Activated CD8-positive, alpha-beta T cell treated with anti-CD3 and anti-CD28 coated beads for 36 hours (primary cell): ENCODE measurements around the gene KRTAP10-3. TPM values are rescaled to one million over a fixed set of nuclear protein-coding genes. Genes with fewer than 3 reads are reported as not detected.
A peak's percentile ranks its signal among the peaks of the same experiment; 100 is the strongest.

ENCODE experiments used
- ATAC-seq: fragments of 200-7000 bp; cut with Tn5 transposase; one replicate; pipeline ENCODE4 v1.10.0; 2021; ENCODE audit warnings: mild to moderate bottlenecking, moderate library complexity
- CTCF ChIA-PET: fragments of 350-600 bp; sonication (Branson Sonifier 250); formaldehyde crosslinking; loops from one replicate; lab custom pipeline; 2021; ENCODE audit warnings: antibody characterized with exemption; lab: Charles Lee
- POLR2A ChIA-PET: fragments of 350-600 bp; sonication (Branson Sonifier 250); formaldehyde crosslinking; loops from one replicate; lab custom pipeline; 2021; ENCODE audit warnings: antibody characterized with exemption; lab: Charles Lee
- DNase-seq: peaks from one replicate; pipeline ENCODE4 v3.0.0-alpha.2; 2020
- H3K27ac Mint-ChIP-seq: one replicate; pipeline ENCODE4 v1.8.0; 2021; ENCODE audit warnings: mild to moderate bottlenecking, mixed read lengths
- H3K27me3 Mint-ChIP-seq: one replicate; pipeline ENCODE4 v1.8.0; 2021; ENCODE audit warnings: mixed read lengths
- H3K36me3 Mint-ChIP-seq: one replicate; pipeline ENCODE4 v1.8.0; 2021; ENCODE audit warnings: low read depth, mixed read lengths
- H3K4me1 Mint-ChIP-seq: one replicate; pipeline ENCODE4 v1.8.0; 2021; ENCODE audit warnings: low read depth, mixed read lengths
- H3K4me3 Mint-ChIP-seq: one replicate; pipeline ENCODE4 v1.8.0; 2021; ENCODE audit warnings: mild to moderate bottlenecking, moderate library complexity, mixed read lengths
- H3K9me3 Mint-ChIP-seq: one replicate; pipeline ENCODE4 v1.8.0; 2021; ENCODE audit warnings: mixed read lengths
- intact Hi-C: fragments of 100-400 bp; cut with micrococcal nuclease; formaldehyde crosslinking; loops from one replicate; pipeline ENCODE4 v1.10.0; 2022
- total RNA-seq, 2 experiments: library from RNA; stranded (reverse); gene quantifications; one replicate each; pipeline ENCODE4 v1.2.3, GENCODE V29; 2021
- TF ChIP-seq, protein P1 (sequence below): fragments of 200-600 bp; IDR thresholded peaks from one replicate; pipeline ENCODE4 v1.8.0; 2022; ENCODE audit warnings: antibody characterized with exemption, mild to moderate bottlenecking

The KRTAP10-3 gene
- total RNA-seq, 2 experiments from 2014 or later, result not detected

- H3K36me3 Mint-ChIP-seq, result no peaks in the 10 kb centered on the region
- H3K27me3 Mint-ChIP-seq, result no peaks in the 10 kb centered on the region
- DNase-seq (no peak), ATAC-seq (peak; percentile 27)
- intact Hi-C loops, result no loop called here
- TF ChIP-seq, protein P1, sequence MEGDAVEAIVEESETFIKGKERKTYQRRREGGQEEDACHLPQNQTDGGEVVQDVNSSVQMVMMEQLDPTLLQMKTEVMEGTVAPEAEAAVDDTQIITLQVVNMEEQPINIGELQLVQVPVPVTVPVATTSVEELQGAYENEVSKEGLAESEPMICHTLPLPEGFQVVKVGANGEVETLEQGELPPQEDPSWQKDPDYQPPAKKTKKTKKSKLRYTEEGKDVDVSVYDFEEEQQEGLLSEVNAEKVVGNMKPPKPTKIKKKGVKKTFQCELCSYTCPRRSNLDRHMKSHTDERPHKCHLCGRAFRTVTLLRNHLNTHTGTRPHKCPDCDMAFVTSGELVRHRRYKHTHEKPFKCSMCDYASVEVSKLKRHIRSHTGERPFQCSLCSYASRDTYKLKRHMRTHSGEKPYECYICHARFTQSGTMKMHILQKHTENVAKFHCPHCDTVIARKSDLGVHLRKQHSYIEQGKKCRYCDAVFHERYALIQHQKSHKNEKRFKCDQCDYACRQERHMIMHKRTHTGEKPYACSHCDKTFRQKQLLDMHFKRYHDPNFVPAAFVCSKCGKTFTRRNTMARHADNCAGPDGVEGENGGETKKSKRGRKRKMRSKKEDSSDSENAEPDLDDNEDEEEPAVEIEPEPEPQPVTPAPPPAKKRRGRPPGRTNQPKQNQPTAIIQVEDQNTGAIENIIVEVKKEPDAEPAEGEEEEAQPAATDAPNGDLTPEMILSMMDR, result no peak
- no peak overlapping the region for H3K27ac Mint-ChIP-seq
- no peak overlapping the region for H3K4me3 Mint-ChIP-seq
- ChIA-PET CTCF (no interaction called here), POLR2A (no interaction called here)
- no peaks in the 10 kb centered on the region for H3K9me3 Mint-ChIP-seq
- no peaks in the 10 kb centered on the region for H3K4me1 Mint-ChIP-seq
Measured at GRCh38 chr21:44534688-44535087, 23.9 kb downstream of the KRTAP10-3 start.

DNA sequence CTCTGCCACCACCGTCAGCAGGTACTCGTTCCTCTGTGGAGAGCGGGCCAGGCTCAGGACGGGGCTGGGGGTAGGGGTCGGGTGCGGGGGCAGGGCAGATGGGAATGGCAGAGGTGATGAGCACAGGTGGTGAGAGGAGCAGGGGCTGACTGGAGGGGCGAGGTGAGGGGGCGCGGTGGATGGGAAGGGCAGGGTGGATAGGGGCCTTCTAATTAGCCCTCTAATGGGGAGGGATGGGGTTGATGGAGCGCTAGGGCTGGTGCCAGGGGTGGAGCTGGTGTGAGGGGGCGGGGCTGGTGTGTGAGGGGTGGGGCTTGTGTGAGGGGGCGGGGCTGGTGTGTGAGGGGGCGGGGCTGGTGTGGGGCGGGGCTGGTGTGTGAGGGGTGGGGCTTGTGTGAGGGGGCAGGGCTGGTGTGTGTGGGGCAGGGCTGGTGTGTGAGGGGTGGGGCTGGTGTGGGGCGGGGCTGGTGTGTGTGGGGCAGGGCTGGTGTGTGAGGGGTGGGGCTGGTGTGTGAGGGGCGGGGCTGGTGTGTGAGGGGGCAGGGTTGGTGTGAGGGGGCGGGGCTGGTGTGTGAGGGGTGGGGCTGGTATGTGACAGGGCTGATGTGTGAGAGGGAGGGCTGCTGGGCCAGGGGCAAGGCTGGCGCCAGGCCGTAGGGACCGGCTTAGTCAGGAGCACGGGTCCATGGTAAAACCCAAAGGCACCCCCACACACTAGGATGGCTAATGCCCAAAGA, 24.5 kb downstream of the KRTAP10-3 start:
- ATAC-seq (peak; percentile 17), DNase-seq (no peak)
- TF ChIP-seq, protein P1, result no peak
- Mint-ChIP-seq H3K27ac (no peak overlapping the region), H3K27me3 (no peaks in the 10 kb centered on the region), H3K4me3 (no peak overlapping the region), H3K9me3 (no peaks in the 10 kb centered on the region), H3K36me3 (no peaks in the 10 kb centered on the region), H3K4me1 (no peaks in the 10 kb centered on the region)
- intact Hi-C loops, result no loop called here
- ChIA-PET CTCF (no interaction called here), POLR2A (no interaction called here)

- no peak overlapping the region for H3K27ac Mint-ChIP-seq
- POLR2A ChIA-PET, result no interaction called here
- TF ChIP-seq, protein P1, result no peak
- H3K36me3 Mint-ChIP-seq, result no peaks in the 10 kb centered on the region
- ATAC-seq, result no peak
- no peaks in the 10 kb centered on the region for H3K9me3 Mint-ChIP-seq
- H3K4me3 Mint-ChIP-seq, result no peak overlapping the region
- DNase-seq, result no peak
- no peaks in the 10 kb centered on the region for H3K4me1 Mint-ChIP-seq
- intact Hi-C loops, result no loop called here
- CTCF ChIA-PET, result interaction anchor here (2.2 kb wide), 1 partner anchor 23 kb away, joined by 5 read pairs; no protein-coding TSS in a partner anchor
- no peaks in the 10 kb centered on the region for H3K27me3 Mint-ChIP-seq
Measured at GRCh38 chr21:44533121-44533890, 25.3 kb downstream of the KRTAP10-3 start.

- no peaks in the 10 kb centered on the region for H3K4me1 Mint-ChIP-seq
- TF ChIP-seq, protein P1, result no peak
- no peaks in the 10 kb centered on the region for H3K36me3 Mint-ChIP-seq
- intact Hi-C loops, result no loop called here
- H3K27ac Mint-ChIP-seq, result no peak overlapping the region
- ATAC-seq (no peak), DNase-seq (no peak)
- no peaks in the 10 kb centered on the region for H3K27me3 Mint-ChIP-seq
- ChIA-PET CTCF (interaction anchor here (2.2 kb wide), 1 partner anchor 22 kb away, joined by 5 read pairs; no protein-coding TSS in a partner anchor), POLR2A (no interaction called here)
- H3K9me3 Mint-ChIP-seq, result no peaks in the 10 kb centered on the region
- no peak overlapping the region for H3K4me3 Mint-ChIP-seq
Measured at GRCh38 chr21:44532712-44533111, 25.9 kb downstream of the KRTAP10-3 start.
